Astrocyte of the cerebellum (primary cell): Measurements from ENCODE around the gene IKBIP.
"Not testable (repeated sequence)": the region's sequence is repeated elsewhere in the genome, so short reads cannot be mapped to it uniquely, and the experiment has no call there.

Source experiments
- DNase-seq: peaks from one replicate; pipeline ENCODE4 v3.0.0-alpha.2; 2011; ENCODE audit warnings: low read depth
- H3K4me3 ChIP-seq: 2 replicates; pipeline ENCODE4 v1.5.1; 2011; ENCODE audit warnings: mild to moderate bottlenecking, low read depth, low read length, moderate library complexity
- in situ Hi-C: cut with HindIII; loops from 2 replicates; pipeline ENCODE4 v1.10.0; 2017; ENCODE audit warnings: low sequenced_read_pairs
- TF ChIP-seq, protein P1 (sequence below): IDR thresholded peaks from 2 replicates; pipeline ENCODE4 v1.5.1; 2012; ENCODE audit warnings: low read length, low read depth, moderate library complexity, mild to moderate bottlenecking; ENCODE audit errors: missing control alignments

The IKBIP gene

DNA sequence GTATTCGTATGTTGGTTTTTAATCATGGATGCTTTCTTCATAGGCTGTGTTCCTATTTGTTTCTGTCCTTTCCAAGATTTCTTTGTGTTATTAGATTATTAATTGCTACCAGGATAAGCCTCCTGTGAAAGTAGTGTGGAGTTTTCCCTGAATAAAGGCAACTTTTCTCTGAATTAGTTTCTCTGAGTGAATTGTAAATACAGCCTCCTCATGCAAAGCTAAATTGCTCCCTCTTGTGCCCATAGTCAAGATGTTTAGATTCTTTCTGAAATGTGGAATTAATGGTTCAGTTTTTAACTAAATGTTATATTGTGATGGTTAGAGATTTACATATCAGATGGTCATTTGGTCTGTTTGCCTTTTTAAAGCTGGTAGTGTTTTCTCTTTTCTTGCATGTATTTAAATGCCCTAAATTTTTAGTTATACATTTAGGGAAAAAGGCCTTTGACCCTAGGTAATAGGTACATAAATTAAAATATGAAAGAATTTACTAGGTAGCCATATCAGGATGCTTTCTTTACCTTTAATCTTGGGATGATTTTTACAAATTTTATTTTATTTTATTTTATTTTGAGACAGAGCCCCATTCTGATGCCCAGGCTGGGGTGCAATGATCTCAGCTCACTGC is 9.4 kb upstream of the IKBIP start:
- H3K4me3 ChIP-seq: no peak overlapping the region
- peak; percentile 53 for DNase-seq
- TF ChIP-seq, protein P1, sequence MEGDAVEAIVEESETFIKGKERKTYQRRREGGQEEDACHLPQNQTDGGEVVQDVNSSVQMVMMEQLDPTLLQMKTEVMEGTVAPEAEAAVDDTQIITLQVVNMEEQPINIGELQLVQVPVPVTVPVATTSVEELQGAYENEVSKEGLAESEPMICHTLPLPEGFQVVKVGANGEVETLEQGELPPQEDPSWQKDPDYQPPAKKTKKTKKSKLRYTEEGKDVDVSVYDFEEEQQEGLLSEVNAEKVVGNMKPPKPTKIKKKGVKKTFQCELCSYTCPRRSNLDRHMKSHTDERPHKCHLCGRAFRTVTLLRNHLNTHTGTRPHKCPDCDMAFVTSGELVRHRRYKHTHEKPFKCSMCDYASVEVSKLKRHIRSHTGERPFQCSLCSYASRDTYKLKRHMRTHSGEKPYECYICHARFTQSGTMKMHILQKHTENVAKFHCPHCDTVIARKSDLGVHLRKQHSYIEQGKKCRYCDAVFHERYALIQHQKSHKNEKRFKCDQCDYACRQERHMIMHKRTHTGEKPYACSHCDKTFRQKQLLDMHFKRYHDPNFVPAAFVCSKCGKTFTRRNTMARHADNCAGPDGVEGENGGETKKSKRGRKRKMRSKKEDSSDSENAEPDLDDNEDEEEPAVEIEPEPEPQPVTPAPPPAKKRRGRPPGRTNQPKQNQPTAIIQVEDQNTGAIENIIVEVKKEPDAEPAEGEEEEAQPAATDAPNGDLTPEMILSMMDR: peak; percentile 52
- in situ Hi-C loops: no loop called here

DNA sequence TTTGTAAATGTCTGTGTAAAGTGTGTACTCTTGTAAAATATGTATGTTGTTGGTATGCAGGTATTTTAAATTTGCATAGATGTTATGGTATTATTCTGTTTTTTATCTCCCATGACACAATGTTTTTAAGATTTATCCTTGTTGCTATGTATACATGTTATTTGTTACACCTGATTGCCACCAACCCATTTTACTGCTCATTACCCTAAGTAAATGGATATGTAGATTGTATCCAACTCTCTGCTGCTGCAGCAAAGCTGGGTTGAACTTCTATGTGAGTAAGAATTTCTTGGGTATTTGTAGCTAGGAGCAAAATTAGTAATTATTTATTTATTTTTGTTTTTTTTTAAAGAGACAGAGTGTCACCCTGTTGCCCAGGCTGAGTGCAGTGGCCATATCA is 6.7 kb upstream of the IKBIP start:
- TF ChIP-seq, protein P1: no peak
- no peak for DNase-seq
- in situ Hi-C loops: no loop called here
- no peak overlapping the region for H3K4me3 ChIP-seq

DNA sequence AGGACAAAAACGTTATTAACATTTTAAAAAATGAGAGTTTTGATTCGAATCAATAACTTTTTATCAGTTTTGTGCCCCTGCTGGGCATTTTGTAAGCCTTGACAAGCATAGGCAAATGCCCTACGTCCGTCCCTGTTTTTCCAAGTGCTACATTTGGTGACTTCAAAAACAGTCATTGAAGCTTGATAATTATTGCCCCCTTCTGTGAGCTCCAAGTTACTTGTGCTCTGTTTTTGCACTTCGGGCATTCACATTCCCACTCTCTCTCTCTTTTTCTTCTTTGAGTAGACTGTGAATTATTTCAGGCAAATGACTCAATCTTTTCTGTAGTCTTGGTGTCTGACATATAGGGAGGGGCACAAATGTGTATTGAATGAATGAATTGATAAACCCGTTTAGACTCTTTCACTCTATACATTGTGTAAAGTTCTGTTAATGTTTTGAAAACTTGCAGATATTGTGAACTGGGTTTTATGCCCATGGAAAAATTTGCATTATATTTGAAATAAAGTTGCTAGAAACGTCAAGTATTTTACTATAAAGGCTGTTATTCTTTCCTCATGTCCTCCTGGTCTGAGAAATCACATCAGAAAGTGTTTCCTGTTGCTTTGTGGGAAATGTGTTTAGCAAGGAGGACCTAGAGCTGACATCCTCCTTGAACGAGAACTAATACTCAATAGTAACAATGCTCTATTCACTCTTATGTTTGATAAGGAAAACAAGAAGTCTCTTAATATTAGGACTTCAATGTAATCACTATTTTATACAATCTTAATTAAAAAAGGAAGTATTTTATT is 1.9 kb upstream of the IKBIP start:
- TF ChIP-seq, protein P1: no peak
- DNase-seq: no peak
- in situ Hi-C loops: no loop called here
- H3K4me3 ChIP-seq: peak overlapping the region; percentile 96

DNA sequence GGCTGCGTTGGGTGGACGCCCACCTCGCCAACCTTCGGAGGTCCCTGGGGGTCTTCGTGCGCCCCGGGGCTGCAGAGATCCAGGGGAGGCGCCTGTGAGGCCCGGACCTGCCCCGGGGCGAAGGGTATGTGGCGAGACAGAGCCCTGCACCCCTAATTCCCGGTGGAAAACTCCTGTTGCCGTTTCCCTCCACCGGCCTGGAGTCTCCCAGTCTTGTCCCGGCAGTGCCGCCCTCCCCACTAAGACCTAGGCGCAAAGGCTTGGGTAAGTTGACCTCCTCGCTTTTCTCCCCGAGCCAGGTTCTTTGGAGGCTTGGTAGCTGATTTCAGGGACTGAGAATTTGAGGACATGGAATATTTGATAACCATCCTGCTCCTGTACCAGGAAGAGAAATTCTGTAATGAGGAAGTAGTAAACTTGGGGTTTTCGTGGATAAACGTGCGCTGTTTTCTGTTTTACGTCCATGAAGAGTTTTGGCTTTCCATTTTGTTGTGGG is 1.0 kb upstream of the IKBIP start:
- in situ Hi-C loops: no loop called here
- DNase-seq: no peak
- peak overlapping the region; percentile 96 for H3K4me3 ChIP-seq
- TF ChIP-seq, protein P1: no peak

DNA sequence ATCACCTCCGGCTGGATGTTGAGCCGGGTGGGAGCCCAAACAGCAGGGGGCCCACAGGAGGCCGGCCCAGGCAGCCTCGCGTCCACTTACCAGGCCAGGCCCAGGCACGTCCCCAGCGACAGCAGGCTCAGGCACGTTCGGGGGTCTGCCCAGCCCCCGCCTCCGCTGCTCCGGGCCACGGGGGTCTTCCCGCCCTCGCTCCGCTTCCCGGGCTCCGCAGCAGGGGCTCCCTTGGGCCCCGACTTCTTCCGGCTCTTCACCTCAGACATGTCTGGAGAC is 216 bp downstream of the IKBIP start:
- TF ChIP-seq, protein P1: peak; percentile 15
- no peak for DNase-seq
- in situ Hi-C loops: no loop called here
- H3K4me3 ChIP-seq: peak overlapping the region; percentile 96

DNA sequence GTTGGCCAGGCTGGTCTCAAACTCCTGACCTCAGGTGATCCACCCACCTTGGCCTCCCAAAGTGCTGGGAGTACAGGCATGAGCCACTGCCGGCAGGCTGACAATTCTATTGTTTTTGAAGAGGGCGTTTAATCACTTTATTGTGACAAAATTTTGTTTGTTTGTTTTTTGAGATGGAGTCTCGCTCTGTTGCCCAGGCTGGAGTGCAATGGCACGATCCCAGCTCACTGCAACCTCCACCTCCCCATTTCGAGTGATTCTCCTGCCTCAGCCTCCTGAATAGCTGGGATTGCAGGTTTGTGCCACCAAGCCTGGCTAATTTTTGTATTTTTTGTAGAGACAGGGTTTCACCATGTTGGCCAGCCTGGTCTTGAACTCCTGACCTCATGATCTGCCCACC is 1.8 kb downstream of the IKBIP start:
- in situ Hi-C loops, DNase-seq: not testable (repeated sequence)
- peak overlapping the region; percentile 96 for H3K4me3 ChIP-seq

DNA sequence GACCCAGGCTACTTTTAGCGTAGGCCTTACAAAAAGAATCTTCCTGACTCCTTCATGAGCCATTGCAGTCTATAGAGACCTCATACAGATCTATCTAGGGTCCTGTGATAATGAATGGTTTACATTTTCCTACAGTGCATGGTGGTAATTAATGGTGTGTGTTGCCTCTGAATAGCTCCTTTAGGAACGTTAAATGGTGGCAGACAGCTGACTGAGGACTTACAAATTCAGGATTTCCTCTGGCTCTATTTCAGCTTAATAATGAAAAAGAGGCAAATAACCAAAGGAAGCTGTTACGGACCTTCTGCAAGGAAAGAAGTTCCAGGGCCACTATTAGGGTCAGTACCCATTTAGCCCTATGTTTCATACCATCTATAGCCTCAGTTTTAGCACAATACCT is 5.1 kb downstream of the IKBIP start:
- H3K4me3 ChIP-seq: no peak overlapping the region
- in situ Hi-C loops: no loop called here
- no peak for DNase-seq
- TF ChIP-seq, protein P1: no peak
